ENCODE results near the gene IFT80. TPM values are rescaled to one million over a fixed set of nuclear protein-coding genes. Genes with fewer than 3 reads are reported as not detected.
A peak's percentile ranks its signal among the peaks of the same experiment; 100 is the strongest.

The IFT80 gene
- total and polyA plus RNA-seq, 2 of the 4 experiments (the other 2 are of a cell fraction): 15.2 to 16.8 TPM

GRCh38 chr3:160402221-160403027, 3.4 kb upstream of the IFT80 start (continued):
- no peak for TF ChIP-seq SMC3 (IDR thresholded peaks at IDR 0.05; ENCODE audit: low read depth, low read length)
- TF ChIP-seq CEBPB (IDR thresholded peaks at IDR 0.05; ENCODE audit: low read depth, low read length): no peak

GRCh38 chr3:160401291-160402095, 2.5 kb upstream of the IFT80 start:
- H2AK9ac ChIP-seq (replicated peaks; ENCODE audit: low read depth, low read length, poor library complexity): no peak overlapping the region
- in situ Hi-C loops (cut with MboI; ENCODE audit: low sequenced_read_pairs) (loop anchor here (25.0 kb wide), 1 partner anchor 514 kb away; no protein-coding TSS in a partner anchor), intact Hi-C loops (cut with micrococcal nuclease) (loop anchor here (2.0 to 5.0 kb wide), 2 partner anchors 47 to 364 kb away; partner anchors contain the start of gene TRIM59), dilution Hi-C loops (cut with HindIII; ENCODE audit: low sequenced_read_pairs, unreplicated experiment) (no loop called here)
- H3K23ac ChIP-seq (ENCODE audit: low read depth, low read length): peak overlapping the region; percentile 91
- ATAC-seq (ENCODE audit: low read depth) (peak; percentile 42), DNase-seq (peak; percentile 88)
- no peak overlapping the region for H2BK20ac ChIP-seq (ENCODE audit: low read depth, low read length)
- H3K18ac ChIP-seq (ENCODE audit: low read depth, low read length): peak overlapping the region; percentile 33; the same call in 1 of the 2 replicates
- CTCF ChIA-PET: no interaction called here
- H4K91ac ChIP-seq (ENCODE audit: insufficient read depth, low read depth, low read length): 0 out of 2 replicates have a peak overlapping the region, but pooled peaks have one; percentile 23
- H3K14ac ChIP-seq (replicated peaks; ENCODE audit: low read depth, low read length): peak overlapping the region; percentile 76
- TSS peak; percentile 50 for BruUV-seq (replicated peaks)
- peak overlapping the region; percentile 90 for H2BK5ac ChIP-seq (ENCODE audit: low read depth, low read length, poor library complexity, severe bottlenecking)
- peak overlapping the region; percentile 49 for H3K4ac ChIP-seq (ENCODE audit: low read depth, low read length)
- peak overlapping the region; percentile 76 for H2BK120ac ChIP-seq (ENCODE audit: low read depth, low read length)
- H3K9me1 ChIP-seq (ENCODE audit: insufficient read depth, low read length): no peaks in the 10 kb centered on the region
- H4K8ac ChIP-seq (ENCODE audit: low read depth in 2 of 2, low read length in 2 of 2): peak overlapping the region in 1 of 2 experiments; percentile 37; a peak in 1 of 4 replicates
- no peaks in the 10 kb centered on the region; the same call in 1 of the 2 replicates for H3K36me3 ChIP-seq (ENCODE audit: control insufficient read depth, insufficient read depth, low read length)
- peak overlapping the region; percentile 99 for H3K4me2 ChIP-seq (ENCODE audit: low read depth, low read length)
- peak overlapping the region; percentile 60 for H3K4me3 ChIP-seq (ENCODE audit: insufficient read depth, low read depth, low read length)
- peak overlapping the region; percentile 66 for H3K9ac ChIP-seq (ENCODE audit: low read depth, low read length)
- peaks cover 0 to 13% of the 10 kb centered on the region in 2 experiments; a peak in 2 of 4 replicates for H3K79me1 ChIP-seq (ENCODE audit: low read depth in 1 of 2, low read length in 2 of 2)
- H3K4me1 ChIP-seq (ENCODE audit: control insufficient read depth, insufficient read depth, low read length): no peaks in the 10 kb centered on the region
- H3K27ac ChIP-seq (ENCODE audit: insufficient read depth, low read length): peak overlapping the region; percentile 88
- peak overlapping the region; percentile 49; the same call in 1 of the 2 replicates for H4K5ac ChIP-seq (ENCODE audit: low read depth, low read length)
- no peak overlapping the region for H2AFZ ChIP-seq (replicated peaks; ENCODE audit: low read length, poor library complexity)
- H3K9me3 ChIP-seq (ENCODE audit: control insufficient read depth, insufficient read depth, low read length): no peaks in the 10 kb centered on the region
- H3K56ac ChIP-seq (ENCODE audit: extremely low read depth, insufficient read depth, low read length): peak overlapping the region; percentile 62
- POLR2A ChIA-PET (ENCODE audit: unreplicated experiment): no interaction called here
- H4K20me1 ChIP-seq (ENCODE audit: insufficient read depth, low read length): peaks cover 3% of the 10 kb centered on the region
- no peak overlapping the region for H2BK15ac ChIP-seq (ENCODE audit: low read depth, low read length)
- WGBS, 2 experiments (ENCODE audit: extremely low coverage in 2 of 2, insufficient read length in 1 of 2): no CpG with 5 or more reads among the region's 16 CpGs
- H2AK5ac ChIP-seq (ENCODE audit: low read depth, low read length): no peak overlapping the region
- H3K27me3 ChIP-seq (ENCODE audit: control insufficient read depth, insufficient read depth, low read length): no peaks in the 10 kb centered on the region
- TF ChIP-seq CTCF (conservative IDR thresholded peaks at IDR 0.05; ENCODE audit: low read depth, low read length) (no peak), SMC3 (IDR thresholded peaks at IDR 0.05; ENCODE audit: low read depth, low read length) (no peak), CEBPB (IDR thresholded peaks at IDR 0.05; ENCODE audit: low read depth, low read length) (no peak), BHLHE40 (IDR thresholded peaks at IDR 0.05; ENCODE audit: low read depth, low read length) (no peak), RAD21 (IDR thresholded peaks at IDR 0.05; ENCODE audit: low read length) (no peak), MAZ (IDR thresholded peaks at IDR 0.05; ENCODE audit: borderline replicate concordance, low read depth, low read length) (no peak), RCOR1 (IDR thresholded peaks at IDR 0.05; ENCODE audit: insufficient replicate concordance, low read length) (no peak), MAFK (IDR thresholded peaks at IDR 0.05; ENCODE audit: low read depth, low read length) (no peak), MXI1 (IDR thresholded peaks at IDR 0.05; ENCODE audit: borderline replicate concordance, low read depth, low read length) (no peak), POLR2A (IDR thresholded peaks at IDR 0.05; ENCODE audit: low read depth, low read length) (no peak), NFE2L2 (IDR thresholded peaks at IDR 0.05; ENCODE audit: low read depth, low read length) (no peak)
